Measurements from ENCODE around the gene MUC3A.

Gene MUC3A

GRCh38 chr7:101009629-101010028 lies 60.3 kb downstream of the MUC3A start:
- TF ChIP-seq, protein P1, sequence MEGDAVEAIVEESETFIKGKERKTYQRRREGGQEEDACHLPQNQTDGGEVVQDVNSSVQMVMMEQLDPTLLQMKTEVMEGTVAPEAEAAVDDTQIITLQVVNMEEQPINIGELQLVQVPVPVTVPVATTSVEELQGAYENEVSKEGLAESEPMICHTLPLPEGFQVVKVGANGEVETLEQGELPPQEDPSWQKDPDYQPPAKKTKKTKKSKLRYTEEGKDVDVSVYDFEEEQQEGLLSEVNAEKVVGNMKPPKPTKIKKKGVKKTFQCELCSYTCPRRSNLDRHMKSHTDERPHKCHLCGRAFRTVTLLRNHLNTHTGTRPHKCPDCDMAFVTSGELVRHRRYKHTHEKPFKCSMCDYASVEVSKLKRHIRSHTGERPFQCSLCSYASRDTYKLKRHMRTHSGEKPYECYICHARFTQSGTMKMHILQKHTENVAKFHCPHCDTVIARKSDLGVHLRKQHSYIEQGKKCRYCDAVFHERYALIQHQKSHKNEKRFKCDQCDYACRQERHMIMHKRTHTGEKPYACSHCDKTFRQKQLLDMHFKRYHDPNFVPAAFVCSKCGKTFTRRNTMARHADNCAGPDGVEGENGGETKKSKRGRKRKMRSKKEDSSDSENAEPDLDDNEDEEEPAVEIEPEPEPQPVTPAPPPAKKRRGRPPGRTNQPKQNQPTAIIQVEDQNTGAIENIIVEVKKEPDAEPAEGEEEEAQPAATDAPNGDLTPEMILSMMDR (conservative IDR thresholded peaks at IDR 0.05; ENCODE audit: low read length) = no peak
- H3K4me3 ChIP-seq (ENCODE audit: low read length) = no peak overlapping the region
- no peak for DNase-seq (ENCODE audit: low read depth)

- DNase-seq (ENCODE audit: low read depth) = no peak
- H3K4me3 ChIP-seq (ENCODE audit: low read length) = no peak overlapping the region
- TF ChIP-seq, protein P1 (conservative IDR thresholded peaks at IDR 0.05; ENCODE audit: low read length) = no peak
These were observed 63.6 kb downstream of the MUC3A start for GRCh38 chr7:101012931-101013330.

DNA sequence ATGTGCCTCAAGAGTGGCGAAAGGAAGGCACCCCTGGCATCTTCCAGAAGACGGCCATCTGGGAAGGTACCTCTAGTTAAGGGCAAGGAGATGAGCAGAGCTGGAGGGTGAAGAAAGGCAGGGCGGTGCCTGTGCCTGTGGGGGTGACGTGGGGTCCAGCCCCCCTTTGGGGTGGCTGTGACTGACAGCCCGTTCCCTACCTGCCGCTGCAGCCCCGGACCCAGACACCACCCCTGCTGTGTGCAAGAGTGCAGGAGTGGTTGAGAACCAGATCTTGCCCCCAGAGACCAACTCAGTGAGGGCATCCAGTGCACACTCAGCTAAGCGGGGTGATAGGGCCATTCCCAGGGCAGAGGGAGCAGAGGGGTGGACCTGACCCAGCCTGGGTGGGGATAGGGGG lies 66.3 kb downstream of the MUC3A start:
- TF ChIP-seq, protein P1 (conservative IDR thresholded peaks at IDR 0.05; ENCODE audit: low read length) = no peak
- H3K4me3 ChIP-seq (ENCODE audit: low read length) = no peak overlapping the region
- DNase-seq (ENCODE audit: low read depth) = no peak

DNA sequence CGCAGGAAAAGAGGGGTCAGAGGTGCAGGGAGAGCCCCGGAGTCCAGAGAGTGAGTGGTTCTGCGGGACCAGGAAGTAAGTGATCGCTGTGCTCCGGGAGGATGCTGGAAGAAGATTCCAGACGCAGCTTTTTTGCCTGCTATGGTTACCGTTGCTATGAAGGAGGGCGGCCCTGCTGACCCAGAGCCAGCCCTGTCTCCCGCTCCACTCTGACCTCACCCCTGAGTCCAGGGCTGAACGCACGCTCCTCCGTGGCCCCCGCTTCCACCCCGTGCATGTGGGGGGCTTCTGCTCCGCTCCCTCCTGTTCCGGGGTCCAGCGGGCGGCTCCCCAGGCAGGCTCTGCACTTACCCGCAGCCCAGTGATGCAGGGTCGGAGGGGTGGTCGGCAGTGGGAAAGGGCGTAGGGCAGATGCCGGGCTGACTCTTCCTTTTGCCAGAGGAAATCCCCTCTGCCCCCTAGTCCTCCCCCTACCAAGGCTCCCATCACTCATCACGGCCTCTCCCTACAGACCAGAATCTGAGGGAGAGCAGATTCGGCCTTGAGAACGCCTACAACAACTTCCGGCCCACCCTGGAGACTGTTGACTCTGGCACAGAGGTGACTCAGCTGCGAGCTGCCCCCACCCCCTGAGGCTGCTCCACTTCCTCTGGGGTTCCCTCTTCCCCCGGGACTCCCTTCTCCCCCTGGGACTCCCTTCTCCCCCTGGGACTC lies 67.9 kb downstream of the MUC3A start:
- H3K4me3 ChIP-seq (ENCODE audit: low read length) = peak overlapping the region; percentile 70
- peak; percentile 87 for DNase-seq (ENCODE audit: low read depth)
- TF ChIP-seq, protein P1 (conservative IDR thresholded peaks at IDR 0.05; ENCODE audit: low read length) = no peak

Measured in AG10803 (cell line).